Measurements from ENCODE around the gene BNIPL. TPM values are rescaled to one million over a fixed set of nuclear protein-coding genes. Genes with fewer than 3 reads are reported as not detected.

BNIPL gene
- total RNA-seq, 2 donors from 2014 or later = 0.69 to 1.9 TPM

GRCh38 chr1:151069103-151069486, 32.7 kb downstream of the BNIPL start:
- Histone ChIP-seq H3K4me1 (peaks cover 6% of the 10 kb centered on the region), H3K36me3 (no peaks in the 10 kb centered on the region), H3K9me3 (no peaks in the 10 kb centered on the region), H3K27me3 (no peaks in the 10 kb centered on the region), H3K4me3 (no peak overlapping the region), H3K27ac (peak overlapping the region; percentile 11), H3K9ac (ENCODE audit: low read depth in 2 of 2, low read length in 2 of 2) (no peak overlapping the region)
- DNase-seq = no peak
- intact Hi-C loops (cut with DNase I) = no loop called here
- no peak for TF ChIP-seq CTCF (IDR thresholded peaks at IDR 0.05)

- Histone ChIP-seq H3K9ac (ENCODE audit: low read depth in 2 of 2, low read length in 2 of 2) (peak within 1 kb of the TSS; percentile 84 to 98), H3K36me3 (no peaks in the 10 kb centered on the region), H3K4me3 (peak within 1 kb of the TSS; percentile 74), H3K9me3 (no peaks in the 10 kb centered on the region), H3K27ac (peak within 1 kb of the TSS; percentile 98), H3K4me1 (peaks cover 6% of the 10 kb centered on the region), H3K27me3 (no peaks in the 10 kb centered on the region)
- DNase-seq = peak; percentile 93
- peak; percentile 91 for TF ChIP-seq CTCF (IDR thresholded peaks at IDR 0.05)
- intact Hi-C loops (cut with DNase I) = no loop called here
Measured at GRCh38 chr1:151070474-151071276, 34.3 kb downstream of the BNIPL start, which contains the start of gene GABPB2. TSS of gene GABPB2 (plus strand) at chr1:151070761. CDS start at chr1:151088190, 17,429 bp downstream.

- no peak overlapping the region for H3K4me3 ChIP-seq
- H3K36me3 ChIP-seq = no peaks in the 10 kb centered on the region
- no peak for TF ChIP-seq CTCF (IDR thresholded peaks at IDR 0.05)
- DNase-seq = no peak
- no peaks in the 10 kb centered on the region for H3K9me3 ChIP-seq
- H3K4me1 ChIP-seq = peaks cover 6% of the 10 kb centered on the region
- H3K9ac ChIP-seq (ENCODE audit: low read depth in 2 of 2, low read length in 2 of 2) = no peak overlapping the region
- no peaks in the 10 kb centered on the region for H3K27me3 ChIP-seq
- intact Hi-C loops (cut with DNase I) = no loop called here
- no peak overlapping the region for H3K27ac ChIP-seq
Measured at GRCh38 chr1:151072224-151072623, 35.8 kb downstream of the BNIPL start.

- intact Hi-C loops (cut with DNase I) = no loop called here
- H3K27me3 ChIP-seq = no peaks in the 10 kb centered on the region
- H3K9me3 ChIP-seq = no peaks in the 10 kb centered on the region
- no peak for DNase-seq
- no peak for TF ChIP-seq CTCF (IDR thresholded peaks at IDR 0.05)
- no peaks in the 10 kb centered on the region for H3K36me3 ChIP-seq
- no peak overlapping the region for H3K4me3 ChIP-seq
- H3K4me1 ChIP-seq = no peaks in the 10 kb centered on the region
- H3K27ac ChIP-seq = no peak overlapping the region
- H3K9ac ChIP-seq (ENCODE audit: low read depth in 2 of 2, low read length in 2 of 2) = no peak overlapping the region
Measured at GRCh38 chr1:151085953-151086559, 49.7 kb downstream of the BNIPL start.

Other genes starting within 250 kb of the BNIPL start
- 10 to 100 TPM; 11.4 to 33.6 TPM for gene CTSK, start 228.3 kb upstream of the BNIPL start, total RNA-seq
- 10 to 100 TPM; 29.5 to 41.7 TPM for gene ARNT, start 160.0 kb upstream of the BNIPL start, total RNA-seq
- not detected for gene CTXND2, start 149.4 kb upstream of the BNIPL start, total RNA-seq
- 10 to 100 TPM; 28.2 to 32.8 TPM for gene SETDB1, start 110.2 kb upstream of the BNIPL start, total RNA-seq
- gene CERS2, start 61.8 kb upstream of the BNIPL start, total RNA-seq = 100 to 1,000 TPM; 140 to 157 TPM
- under 1 TPM; 0.40 to 0.53 TPM for gene ANXA9, start 54.3 kb upstream of the BNIPL start, total RNA-seq
- gene MINDY1, start 29.7 kb upstream of the BNIPL start, total RNA-seq = 10 to 100 TPM; 40.4 to 43.1 TPM
- 10 to 100 TPM; 20.4 to 21.5 TPM for gene PRUNE1, start 28.1 kb upstream of the BNIPL start, total RNA-seq
- gene C1orf56, start 11.2 kb downstream of the BNIPL start, total RNA-seq = 1 to 10 TPM; 2.6 to 3.2 TPM
- gene CDC42SE1, start 23.0 kb downstream of the BNIPL start, total RNA-seq = 10 to 100 TPM; 57.9 to 66.8 TPM
- gene MLLT11, start 23.8 kb downstream of the BNIPL start, total RNA-seq = 1 to 10 TPM in 1 of 2 donors, under 1 TPM in 1; 0.42 to 1.3 TPM
- 10 to 100 TPM; 13.1 to 15.2 TPM for gene GABPB2, start 34.2 kb downstream of the BNIPL start, total RNA-seq
- gene SEMA6C, start 110.0 kb downstream of the BNIPL start, total RNA-seq = 1 to 10 TPM; 1.6 to 3.2 TPM
- 1 to 10 TPM in 1 of 2 donors, under 1 TPM in 1; 0.72 to 1.2 TPM for gene TNFAIP8L2, start 120.1 kb downstream of the BNIPL start, total RNA-seq
- gene LYSMD1, start 129.3 kb downstream of the BNIPL start, total RNA-seq = 1 to 10 TPM; 6.8 to 7.2 TPM
- gene SCNM1, start 129.6 kb downstream of the BNIPL start, total RNA-seq = 10 to 100 TPM; 22.7 to 31.8 TPM
- under 1 TPM in 1 of 2 donors, not detected in 1; 0.67 TPM for gene TMOD4, start 139.4 kb downstream of the BNIPL start, total RNA-seq
- 10 to 100 TPM; 38.8 TPM for gene VPS72, start 153.6 kb downstream of the BNIPL start, total RNA-seq
- gene PIP5K1A, start 162.0 kb downstream of the BNIPL start, total RNA-seq = 10 to 100 TPM; 33.3 to 38.9 TPM
- 100 to 1,000 TPM; 103 to 158 TPM for gene PSMD4, start 218.1 kb downstream of the BNIPL start, total RNA-seq
- 10 to 100 TPM; 27.5 to 28.4 TPM for gene ZNF687, start 245.7 kb downstream of the BNIPL start, total RNA-seq

Measured in colonic mucosa (tissue), 4 donors.